ENCODE measurements around the gene HSP90B1.
A peak's percentile ranks its signal among the peaks of the same experiment; 100 is the strongest.

HSP90B1 gene

GRCh38 chr12:103930787-103931735 is 851 bp downstream of the HSP90B1 start:
- no peak for DNase-seq

- DNase-seq = no peak
Measured at GRCh38 chr12:103933237-103933636, 3.0 kb downstream of the HSP90B1 start.

- DNase-seq = no peak
Measured at GRCh38 chr12:103936679-103937078, 6.5 kb downstream of the HSP90B1 start.

DNA sequence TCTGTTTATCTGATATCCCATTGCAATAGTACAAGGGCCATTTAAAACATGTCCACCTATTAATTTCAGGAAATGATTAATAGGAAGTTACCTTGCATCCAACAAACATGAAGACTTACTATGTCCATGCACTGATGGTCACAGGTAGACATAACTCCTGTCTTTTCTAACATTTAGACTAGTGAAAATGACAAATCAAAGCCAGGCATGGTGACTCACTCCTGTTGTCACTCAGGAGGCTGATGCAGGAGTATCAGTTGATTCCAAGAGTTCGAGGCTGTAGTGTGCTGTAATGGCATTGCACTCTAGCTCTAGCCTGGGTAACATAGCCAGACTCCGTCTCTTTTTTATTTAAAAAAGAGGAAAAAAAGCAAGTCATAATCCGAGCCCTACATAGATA is 14.8 kb downstream of the HSP90B1 start:
- DNase-seq = no peak

DNA sequence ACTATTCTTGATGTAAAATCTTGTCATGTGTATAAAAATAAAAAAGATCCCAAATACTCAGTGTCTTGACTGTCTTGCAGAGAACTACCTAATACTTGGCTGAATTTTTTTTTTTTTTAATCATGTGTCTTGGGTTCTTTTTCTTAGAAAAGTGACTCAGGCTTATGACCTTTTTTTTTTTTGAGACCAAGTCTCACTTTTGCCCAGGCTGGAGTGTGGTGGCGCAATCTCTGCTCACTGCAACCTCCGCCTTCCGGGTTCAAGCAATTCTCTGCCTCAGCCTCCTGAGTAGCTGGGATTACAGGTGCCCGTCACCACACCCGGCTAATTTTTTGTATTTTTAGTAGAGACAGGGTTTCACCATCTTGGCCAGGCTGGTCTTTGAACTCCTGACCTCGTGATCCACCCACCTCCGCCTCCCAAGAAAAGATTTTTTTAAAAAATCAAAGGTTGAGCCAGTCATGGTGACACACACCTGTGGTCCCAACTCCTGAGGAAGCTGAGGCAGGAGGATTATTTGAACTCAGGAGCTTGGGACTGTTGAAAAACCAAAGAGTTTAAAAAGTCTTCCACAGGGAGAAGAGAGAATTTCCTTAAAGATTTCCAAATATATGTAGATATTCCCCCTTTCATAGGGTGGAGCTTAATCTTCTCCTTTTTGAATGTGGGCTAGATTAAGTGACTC is 17.8 kb downstream of the HSP90B1 start:
- no peak for DNase-seq

GRCh38 chr12:103948746-103949406 is 18.7 kb downstream of the HSP90B1 start:
- DNase-seq = no peak

- no peak for DNase-seq
Measured at GRCh38 chr12:103952497-103952896, 22.3 kb downstream of the HSP90B1 start.

DNA sequence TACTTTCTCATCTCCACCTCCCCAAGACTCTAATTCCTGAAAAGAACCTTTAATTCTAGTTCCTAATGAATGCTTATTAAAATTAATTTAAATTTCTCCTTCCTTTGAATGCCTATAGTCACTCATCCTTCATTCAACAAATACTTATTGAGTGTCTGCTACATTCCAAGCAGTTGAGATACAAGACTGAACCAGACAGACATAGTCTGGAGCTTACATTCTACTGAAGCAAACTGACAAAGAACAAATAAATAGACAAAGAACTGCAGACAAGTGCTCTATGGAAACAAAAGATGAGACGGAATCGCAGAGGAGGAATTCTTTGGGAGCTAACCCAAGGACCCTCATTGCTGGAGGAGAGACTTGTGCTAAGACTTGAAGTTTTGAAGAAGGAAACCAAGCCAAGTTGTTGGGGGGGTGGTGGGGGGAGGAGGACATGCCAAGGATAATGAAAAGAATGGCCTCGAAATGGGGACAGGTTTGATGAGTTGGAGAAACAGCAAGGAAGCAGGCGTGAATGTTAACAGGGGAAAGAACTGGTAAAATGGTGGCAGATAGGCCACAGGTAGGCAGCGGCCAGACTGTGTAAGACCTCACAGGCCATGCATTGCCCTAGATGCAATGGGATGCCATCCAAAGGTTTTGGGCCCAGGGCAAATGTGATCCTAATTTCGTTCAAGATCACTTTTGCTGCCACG is 25.8 kb downstream of the HSP90B1 start:
- no peak for DNase-seq

- DNase-seq = no peak
Measured at GRCh38 chr12:103956509-103957027, 26.4 kb downstream of the HSP90B1 start.

DNA sequence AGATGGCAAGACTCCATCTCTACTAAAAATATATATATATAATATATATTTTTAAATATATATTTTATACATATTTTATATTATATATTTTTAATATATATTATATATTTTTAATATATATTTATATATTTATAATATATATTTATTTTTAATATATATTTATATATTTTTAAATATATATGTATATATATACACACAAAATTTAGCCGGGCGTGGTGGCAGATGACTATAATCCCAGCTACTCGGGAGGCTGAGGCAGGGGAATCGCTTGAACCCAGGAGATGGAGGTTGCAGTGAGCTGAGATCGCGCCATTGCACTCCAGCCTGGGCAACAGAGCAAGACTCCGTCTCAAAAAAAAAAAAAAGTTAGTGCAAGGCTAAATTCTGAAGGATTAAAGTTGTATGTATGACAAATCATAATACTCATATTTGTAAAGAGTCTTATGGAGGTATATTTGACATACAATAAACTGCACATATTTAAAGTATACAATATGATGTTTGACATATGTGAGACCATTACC is 27.7 kb downstream of the HSP90B1 start:
- DNase-seq = no peak

- no peak for DNase-seq
Measured at GRCh38 chr12:103958621-103959020, 28.4 kb downstream of the HSP90B1 start.

DNA sequence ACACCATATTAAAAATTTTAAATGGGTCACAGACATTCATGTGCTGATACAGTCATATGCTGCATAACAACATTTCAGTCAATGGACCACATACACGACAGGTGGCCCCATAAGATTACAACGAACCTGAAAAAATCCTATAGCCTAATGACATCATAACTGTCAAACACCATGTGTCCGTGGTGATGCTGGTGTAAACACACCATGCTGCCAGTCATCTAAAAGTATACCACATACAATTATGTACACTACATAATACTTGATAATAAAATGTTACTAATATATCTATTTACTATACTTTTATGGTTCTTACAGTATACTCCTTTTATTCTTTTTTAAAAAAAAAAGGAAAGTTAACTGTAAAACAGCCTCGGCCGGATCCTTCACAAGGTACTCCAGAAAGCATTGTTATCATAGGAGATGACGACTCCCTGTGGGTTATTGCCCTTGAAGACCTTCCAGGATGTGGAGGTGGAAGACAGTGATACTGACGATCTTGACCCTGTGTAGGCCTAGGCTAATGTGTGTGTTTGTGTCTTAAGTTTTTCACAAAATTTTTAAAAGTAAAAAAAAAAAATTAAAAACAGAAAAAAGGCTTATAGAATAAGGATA is 30.5 kb downstream of the HSP90B1 start:
- DNase-seq = no peak

DNA sequence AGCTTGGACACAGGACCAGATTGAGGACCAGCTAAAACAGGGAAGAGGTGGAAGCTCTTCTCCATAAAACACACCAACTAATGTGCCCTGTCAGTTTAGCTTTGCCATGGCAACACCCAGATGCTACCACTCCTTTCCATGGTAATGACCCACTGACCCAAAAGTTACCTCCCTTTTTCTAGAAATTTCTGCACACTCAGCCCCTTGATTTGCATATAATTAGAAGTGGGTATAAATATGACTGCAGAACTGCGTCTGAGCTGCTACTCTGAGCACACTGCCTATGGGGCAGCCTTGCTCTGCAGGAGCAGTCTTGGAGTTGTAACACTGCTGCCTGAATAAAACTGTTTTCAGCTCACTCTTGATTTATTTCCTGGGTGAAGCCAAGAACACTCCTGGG is 32.3 kb downstream of the HSP90B1 start:
- no peak for DNase-seq

- DNase-seq = no peak
Measured at GRCh38 chr12:103964805-103965204, 34.6 kb downstream of the HSP90B1 start.

DNA sequence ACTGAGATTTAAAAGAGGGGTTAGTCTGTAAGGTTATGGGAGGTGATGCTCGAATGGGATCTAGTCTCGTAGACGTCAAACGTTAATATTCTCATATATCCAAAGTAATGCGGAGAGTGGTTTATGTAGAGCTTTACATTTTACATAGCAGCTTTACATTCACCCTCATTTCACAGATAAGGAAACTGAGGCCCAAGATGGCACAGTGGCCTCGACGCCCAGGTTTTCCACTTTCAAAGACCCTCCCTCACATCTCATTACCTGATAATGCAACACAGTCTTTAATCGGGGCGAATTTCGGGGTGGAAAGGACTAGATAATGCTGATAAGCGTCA is 35.0 kb downstream of the HSP90B1 start:
- no peak for DNase-seq

- DNase-seq = peak; percentile 99
Measured at GRCh38 chr12:103965590-103966504, 35.6 kb downstream of the HSP90B1 start, which contains the start of gene TDG. TSS of gene TDG (plus strand) at chr12:103965872. CDS start at chr12:103966038, 166 bp downstream.

- no peak for DNase-seq
Measured at GRCh38 chr12:103966736-103967135, 36.5 kb downstream of the HSP90B1 start.

- no peak for DNase-seq
Measured at GRCh38 chr12:103969391-103969790, 39.2 kb downstream of the HSP90B1 start.

DNA sequence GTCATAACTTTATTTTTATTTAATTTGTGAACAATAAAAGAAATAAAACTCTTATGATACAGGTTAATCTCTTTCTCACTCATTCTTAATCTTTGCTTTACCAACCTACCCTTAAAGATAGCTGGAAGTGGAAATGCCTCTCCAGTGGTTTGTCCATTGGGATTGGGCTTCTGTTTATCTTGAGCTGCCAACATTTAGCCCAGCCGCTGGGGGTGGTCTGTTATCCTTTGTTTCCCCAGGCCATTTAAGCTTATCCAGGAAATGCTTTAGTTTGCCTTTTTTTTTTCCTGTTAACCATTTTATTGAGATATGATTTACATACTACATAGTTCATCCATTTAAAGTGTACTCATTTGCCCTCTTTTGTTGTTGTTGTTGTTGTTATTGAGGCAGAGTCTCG is 43.7 kb downstream of the HSP90B1 start:
- DNase-seq = no peak

DNA sequence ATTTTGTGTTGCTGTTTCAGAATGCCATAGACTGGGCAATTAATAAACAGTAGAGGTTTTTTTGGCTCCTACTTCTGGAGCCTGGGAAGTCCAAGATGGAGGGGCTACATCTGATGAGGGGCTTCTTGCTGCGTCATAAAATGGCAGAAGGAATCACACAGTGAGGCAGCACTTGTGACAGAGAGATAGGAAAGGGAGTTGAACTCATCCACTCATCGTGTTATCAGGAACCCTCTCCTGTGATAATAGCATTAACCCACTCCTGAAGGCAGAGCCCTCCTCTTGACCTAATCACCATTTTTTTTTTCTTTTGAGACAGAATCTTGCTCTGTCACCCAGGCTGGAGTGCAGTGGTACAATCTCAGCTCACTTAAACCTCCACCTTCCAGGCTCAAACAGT is 45.2 kb downstream of the HSP90B1 start:
- DNase-seq = no peak
